Nephron (organoid): ENCODE measurements around the gene FBXL3.
A peak's percentile ranks its signal among the peaks of the same experiment; 100 is the strongest.

Source experiments
- H3K27ac Mint-ChIP-seq, 3 experiments: 2 replicates each; pipeline ENCODE4 v1.8.0; 2020; ENCODE audit warnings: mixed read lengths in 3 of 3, mild to moderate bottlenecking in 2 of 3, moderate library complexity in 1 of 3
- H3K27me3 Mint-ChIP-seq: 2 replicates; pipeline ENCODE4 v1.8.0; 2021; ENCODE audit warnings: low read depth, mild to moderate bottlenecking, moderate library complexity, mixed read lengths
- H3K36me3 Mint-ChIP-seq: 2 replicates; pipeline ENCODE4 v1.8.0; 2020; ENCODE audit warnings: low read depth, mixed read lengths
- H3K4me1 Mint-ChIP-seq: 2 replicates; pipeline ENCODE4 v1.8.0; 2020; ENCODE audit warnings: mixed read lengths
- H3K4me3 Mint-ChIP-seq, 3 experiments: 2 replicates each; pipeline ENCODE4 v1.8.0; 2020; ENCODE audit warnings: mild to moderate bottlenecking in 3 of 3, mixed read lengths in 3 of 3, moderate library complexity in 2 of 3
- H3K9me3 Mint-ChIP-seq: 2 replicates; pipeline ENCODE4 v1.8.0; 2020; ENCODE audit warnings: mixed read lengths
- TF ChIP-seq, protein P1 (sequence below), 3 experiments: fragments of 200-600 bp; sonication (generic); IDR thresholded peaks; one replicate each; pipeline ENCODE4 v1.5.0; 2021; ENCODE audit warnings: antibody characterized with exemption in 3 of 3; ENCODE audit not compliant: unreplicated experiment in 3 of 3

FBXL3 gene

DNA sequence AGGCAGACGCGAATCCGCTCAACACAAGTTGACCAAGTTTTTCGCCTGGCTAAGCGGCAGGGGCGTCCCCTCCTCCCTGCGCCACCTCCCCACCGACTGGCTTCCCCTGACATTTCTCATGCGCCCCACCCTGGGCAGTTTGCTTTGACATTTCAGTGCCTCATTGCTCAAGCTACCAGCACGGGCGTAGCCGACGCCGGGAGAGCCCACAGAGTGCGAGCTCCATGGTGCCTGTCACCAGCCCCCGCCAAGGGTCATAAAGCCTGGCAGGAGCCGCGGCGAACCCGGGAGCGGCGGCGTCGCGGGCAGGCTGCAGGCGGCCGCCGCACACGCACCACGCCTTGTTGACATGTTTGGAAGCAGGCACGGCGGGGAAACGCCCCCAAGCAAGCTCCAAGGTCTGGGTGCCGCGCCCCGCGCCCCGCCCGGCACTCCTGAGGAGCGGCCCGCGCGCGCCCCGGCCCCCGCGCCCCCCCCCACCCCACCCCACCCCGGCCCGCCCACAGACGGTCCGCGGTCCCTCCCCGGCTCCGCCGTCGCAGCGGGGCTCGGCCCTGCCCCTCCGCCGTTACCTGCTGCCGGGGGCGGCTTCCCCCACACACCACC, 601 bp downstream of the FBXL3 start:
- H3K4me1 Mint-ChIP-seq = peaks cover 58% of the 10 kb centered on the region
- peak overlapping the region; percentile 80 to 92 (median 89) for H3K27ac Mint-ChIP-seq
- TF ChIP-seq, protein P1, sequence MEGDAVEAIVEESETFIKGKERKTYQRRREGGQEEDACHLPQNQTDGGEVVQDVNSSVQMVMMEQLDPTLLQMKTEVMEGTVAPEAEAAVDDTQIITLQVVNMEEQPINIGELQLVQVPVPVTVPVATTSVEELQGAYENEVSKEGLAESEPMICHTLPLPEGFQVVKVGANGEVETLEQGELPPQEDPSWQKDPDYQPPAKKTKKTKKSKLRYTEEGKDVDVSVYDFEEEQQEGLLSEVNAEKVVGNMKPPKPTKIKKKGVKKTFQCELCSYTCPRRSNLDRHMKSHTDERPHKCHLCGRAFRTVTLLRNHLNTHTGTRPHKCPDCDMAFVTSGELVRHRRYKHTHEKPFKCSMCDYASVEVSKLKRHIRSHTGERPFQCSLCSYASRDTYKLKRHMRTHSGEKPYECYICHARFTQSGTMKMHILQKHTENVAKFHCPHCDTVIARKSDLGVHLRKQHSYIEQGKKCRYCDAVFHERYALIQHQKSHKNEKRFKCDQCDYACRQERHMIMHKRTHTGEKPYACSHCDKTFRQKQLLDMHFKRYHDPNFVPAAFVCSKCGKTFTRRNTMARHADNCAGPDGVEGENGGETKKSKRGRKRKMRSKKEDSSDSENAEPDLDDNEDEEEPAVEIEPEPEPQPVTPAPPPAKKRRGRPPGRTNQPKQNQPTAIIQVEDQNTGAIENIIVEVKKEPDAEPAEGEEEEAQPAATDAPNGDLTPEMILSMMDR (IDR thresholded peaks at IDR 0.05; ENCODE audit: unreplicated experiment in 3 of 3) = no peak
- no peaks in the 10 kb centered on the region for H3K27me3 Mint-ChIP-seq
- no peaks in the 10 kb centered on the region for H3K9me3 Mint-ChIP-seq
- H3K4me3 Mint-ChIP-seq = peak overlapping the region; percentile 96 to 97 (median 96)
- H3K36me3 Mint-ChIP-seq = peaks cover 17% of the 10 kb centered on the region

DNA sequence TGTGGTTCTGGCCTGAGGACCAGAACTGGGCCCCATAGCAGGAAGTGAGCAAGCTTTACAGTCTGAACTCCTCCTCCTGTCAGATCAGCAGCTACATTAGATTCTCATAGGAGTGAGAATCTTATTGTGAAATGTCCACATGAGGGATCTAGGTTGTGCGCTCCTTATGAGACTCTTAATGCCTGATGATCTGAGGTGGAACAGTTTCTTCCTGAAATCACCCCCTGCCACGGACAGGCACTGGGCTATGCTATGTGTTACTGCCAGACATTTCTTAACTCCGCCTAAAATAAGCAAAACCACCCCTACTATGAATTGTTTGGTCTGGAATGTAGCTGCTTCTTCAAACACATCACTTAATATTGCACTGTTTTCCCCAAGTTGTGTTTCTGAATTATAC, 4.6 kb downstream of the FBXL3 start:
- Mint-ChIP-seq H3K4me3 (no peak overlapping the region), H3K27ac (no peak overlapping the region), H3K27me3 (no peaks in the 10 kb centered on the region), H3K36me3 (peaks cover 31% of the 10 kb centered on the region), H3K4me1 (peaks cover 51% of the 10 kb centered on the region), H3K9me3 (no peaks in the 10 kb centered on the region)
- TF ChIP-seq, protein P1 (IDR thresholded peaks at IDR 0.05; ENCODE audit: unreplicated experiment in 3 of 3) = no peak

DNA sequence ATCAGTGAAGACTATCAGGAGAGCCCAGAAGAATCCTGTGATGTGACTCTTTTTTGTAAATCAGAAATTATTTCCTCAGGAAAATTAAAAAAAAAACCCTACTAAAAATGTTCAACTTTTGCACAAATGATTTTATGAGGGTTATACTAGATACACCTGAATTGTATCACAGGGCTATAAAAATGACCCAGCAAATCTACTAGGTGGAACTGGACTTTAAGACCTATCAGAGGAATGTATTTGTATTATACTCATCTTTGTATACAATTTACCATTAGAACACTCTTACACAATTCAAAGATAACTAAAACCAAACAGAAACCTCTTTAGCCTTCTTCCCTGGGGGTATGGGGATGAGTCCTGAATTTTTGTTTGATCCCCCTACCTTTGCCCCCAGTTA, 7.2 kb downstream of the FBXL3 start:
- TF ChIP-seq, protein P1 (IDR thresholded peaks at IDR 0.05; ENCODE audit: unreplicated experiment in 3 of 3) = no peak
- Mint-ChIP-seq H3K36me3 (peaks cover 54% of the 10 kb centered on the region), H3K9me3 (no peaks in the 10 kb centered on the region), H3K4me3 (no peak overlapping the region), H3K4me1 (peaks cover 35% of the 10 kb centered on the region), H3K27ac (no peak overlapping the region), H3K27me3 (no peaks in the 10 kb centered on the region)

DNA sequence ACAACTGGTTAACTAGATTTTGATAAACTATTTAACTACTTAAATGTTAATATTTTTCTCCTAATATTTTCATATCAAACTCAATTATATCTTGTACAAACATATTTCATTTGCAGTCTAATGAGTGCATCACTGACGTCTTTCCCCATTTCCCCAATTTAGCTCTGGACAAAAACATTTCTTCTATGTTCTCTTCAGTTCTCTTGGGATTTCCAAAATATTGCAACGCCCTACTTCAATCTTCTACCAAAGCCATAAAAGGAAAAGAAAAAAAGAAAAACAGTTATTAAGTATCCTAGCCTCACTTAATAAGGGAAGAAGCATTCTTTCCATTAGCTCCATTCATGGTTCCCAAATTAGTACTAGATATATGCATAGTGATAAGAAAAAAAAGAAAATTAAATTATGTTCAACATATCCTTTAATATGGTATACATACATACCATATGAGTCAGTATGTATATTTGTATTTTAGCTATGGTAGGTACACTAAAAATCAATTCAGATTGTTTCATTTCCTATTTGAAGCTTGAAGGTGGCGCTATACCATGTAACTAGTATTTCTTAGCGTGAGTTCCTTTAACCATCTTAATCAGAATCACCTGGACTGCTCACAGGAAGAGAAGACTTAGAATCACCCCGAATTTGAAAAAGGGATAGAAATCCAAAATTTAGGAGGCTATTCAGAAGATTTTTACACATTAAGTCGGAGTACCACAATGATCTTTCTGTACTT, 9.9 kb downstream of the FBXL3 start:
- Mint-ChIP-seq H3K27me3 (no peaks in the 10 kb centered on the region), H3K9me3 (no peaks in the 10 kb centered on the region), H3K27ac (no peak overlapping the region), H3K36me3 (peaks cover 65% of the 10 kb centered on the region), H3K4me3 (no peak overlapping the region), H3K4me1 (peaks cover 10% of the 10 kb centered on the region)
- TF ChIP-seq, protein P1 (IDR thresholded peaks at IDR 0.05; ENCODE audit: unreplicated experiment in 3 of 3) = no peak

DNA sequence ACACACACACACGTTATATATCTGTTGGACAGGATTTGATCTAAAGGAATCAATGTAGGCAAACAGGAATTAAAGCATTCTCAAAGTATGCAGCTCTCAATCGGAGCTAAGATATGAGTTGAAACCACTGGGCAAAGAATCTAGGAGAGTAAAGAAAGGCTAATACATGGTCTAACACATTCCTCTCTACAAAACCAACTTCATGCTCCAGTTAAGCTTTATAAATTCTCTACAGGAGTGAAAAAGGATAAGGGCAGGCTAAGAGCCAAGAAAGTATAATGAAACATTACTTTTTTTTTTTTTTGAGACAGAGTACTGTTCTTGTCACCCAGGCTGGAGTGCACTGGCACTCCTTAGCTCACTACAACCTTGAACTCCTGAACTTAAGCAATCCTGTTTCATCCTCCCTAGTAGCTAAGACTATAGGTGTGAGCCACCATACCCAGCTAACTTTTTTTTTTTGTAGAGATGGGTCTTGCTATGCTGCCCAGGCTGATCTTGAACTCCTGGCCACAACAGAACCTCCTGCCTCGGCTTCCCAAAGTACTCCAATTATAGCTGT, 10.6 kb downstream of the FBXL3 start:
- peaks cover 68% of the 10 kb centered on the region for H3K36me3 Mint-ChIP-seq
- H3K27me3 Mint-ChIP-seq = no peaks in the 10 kb centered on the region
- H3K4me3 Mint-ChIP-seq = no peak overlapping the region
- H3K4me1 Mint-ChIP-seq = peaks cover 4% of the 10 kb centered on the region
- TF ChIP-seq, protein P1 (IDR thresholded peaks at IDR 0.05; ENCODE audit: unreplicated experiment in 3 of 3) = no peak
- H3K27ac Mint-ChIP-seq = no peak overlapping the region
- no peaks in the 10 kb centered on the region for H3K9me3 Mint-ChIP-seq
